HepG2 (cell line): ENCODE results near the gene UBXN2A. TPM values are rescaled to one million over a fixed set of nuclear protein-coding genes. Genes with fewer than 3 reads are reported as not detected.

Source experiments
- BCL3 ChIP-seq: sonication (generic); formaldehyde crosslinking; IDR thresholded peaks from 2 replicates; pipeline ENCODE4 v1.5.1; 2020; ENCODE audit warnings: mild to moderate bottlenecking, missing genetic modification reagents, moderate library complexity
- CENPBD1 ChIP-seq: sonication (generic); formaldehyde crosslinking; IDR thresholded peaks from 2 replicates; pipeline ENCODE4 v1.8.0; 2022; ENCODE audit warnings: missing genetic modification reagents, low read depth, mild to moderate bottlenecking, borderline replicate concordance
- KDM2A ChIP-seq: sonication (generic); formaldehyde crosslinking; IDR thresholded peaks from 2 replicates; pipeline ENCODE4 v1.4.0; 2020; ENCODE audit warnings: low read depth, missing genetic modification reagents, borderline replicate concordance
- MED1 ChIP-seq: sonication (generic); formaldehyde crosslinking; IDR thresholded peaks from 2 replicates; pipeline ENCODE4 v1.4.0; 2020; ENCODE audit warnings: missing genetic modification reagents
- MTERF4 ChIP-seq: sonication (generic); formaldehyde crosslinking; IDR thresholded peaks from 2 replicates; pipeline ENCODE4 v1.8.0; 2023; ENCODE audit warnings: mild to moderate bottlenecking, missing genetic modification reagents
- PAWR ChIP-seq: sonication (generic); formaldehyde crosslinking; IDR thresholded peaks from 2 replicates; pipeline ENCODE4 v1.4.0; 2020; ENCODE audit warnings: missing genetic modification reagents, mild to moderate bottlenecking, borderline replicate concordance
- RARG ChIP-seq: sonication (generic); formaldehyde crosslinking; IDR thresholded peaks from 2 replicates; pipeline ENCODE4 v1.4.0; 2020; ENCODE audit warnings: low read depth, mild to moderate bottlenecking, missing genetic modification reagents
- ZKSCAN5 ChIP-seq: sonication (generic); formaldehyde crosslinking; IDR thresholded peaks from 2 replicates; pipeline ENCODE4 v1.5.1; 2020; ENCODE audit warnings: mild to moderate bottlenecking, missing genetic modification reagents
- ZNF160 ChIP-seq: sonication (generic); formaldehyde crosslinking; IDR thresholded peaks from 2 replicates; pipeline ENCODE4 v1.8.0; 2022; ENCODE audit warnings: mild to moderate bottlenecking, inconsistent platforms, missing genetic modification reagents
- ZNF350 ChIP-seq: sonication (generic); formaldehyde crosslinking; IDR thresholded peaks from 2 replicates; pipeline ENCODE4 v1.4.0; 2020; ENCODE audit warnings: mild to moderate bottlenecking, low read depth, missing genetic modification reagents, borderline replicate concordance
- polyA plus RNA-seq, 8 experiments: library from polyadenylated mRNA; depleted of rRNA in 3 of 8; stranded (reverse) in 7 of 8; unstranded in 1 of 8; fragments of >200 nt; fragmentation: Illumina TruSeq in 4 of 8; extraction: Trizol in 4 of 8; gene quantifications; 2 replicates each; pipeline versions ENCODE4 v1.2.1 to v1.2.3, GENCODE V29; 2011 to 2016; ENCODE audit warnings: low read depth in 4 of 8, missing spikeins in 1 of 8, mixed read lengths in 1 of 8; ENCODE audit not compliant: insufficient read depth in 1 of 8
- total RNA-seq, 5 experiments: library from RNA; depleted of rRNA; stranded (reverse); fragments of >200 nt; fragmentation: Illumina TruSeq; extraction: Trizol; gene quantifications; 2 replicates each; pipeline ENCODE4 v1.2.3, GENCODE V29; 2016; ENCODE audit warnings: low read depth in 1 of 5
- TF ChIP-seq, protein P1 (sequence below), 2 experiments: fragments of 450-650 bp in 1 of 2; sonication (generic) in 1 of 2; formaldehyde crosslinking in 1 of 2; IDR thresholded peaks; 2 replicates each; pipeline versions ENCODE4 v1.6.1 to v1.8.0; 2016 to 2022; ENCODE audit warnings: antibody characterized with exemption in 1 of 2, mild to moderate bottlenecking in 1 of 2, missing genetic modification reagents in 1 of 2
- TF ChIP-seq, protein P2 (sequence below): sonication (generic); formaldehyde crosslinking; IDR thresholded peaks from 2 replicates; pipeline ENCODE4 v1.5.1; 2020; ENCODE audit warnings: missing genetic modification reagents, mild to moderate bottlenecking, borderline replicate concordance

The UBXN2A gene
- total and polyA plus RNA-seq, 2 of the 13 experiments (the other 11 are each of a cell fraction or from before 2014, with no cell fraction given), result 8.3 to 20.9 TPM

GRCh38 chr2:23940718-23941620 lies 706 bp downstream of the UBXN2A start (continued):
- TF ChIP-seq, protein P1, sequence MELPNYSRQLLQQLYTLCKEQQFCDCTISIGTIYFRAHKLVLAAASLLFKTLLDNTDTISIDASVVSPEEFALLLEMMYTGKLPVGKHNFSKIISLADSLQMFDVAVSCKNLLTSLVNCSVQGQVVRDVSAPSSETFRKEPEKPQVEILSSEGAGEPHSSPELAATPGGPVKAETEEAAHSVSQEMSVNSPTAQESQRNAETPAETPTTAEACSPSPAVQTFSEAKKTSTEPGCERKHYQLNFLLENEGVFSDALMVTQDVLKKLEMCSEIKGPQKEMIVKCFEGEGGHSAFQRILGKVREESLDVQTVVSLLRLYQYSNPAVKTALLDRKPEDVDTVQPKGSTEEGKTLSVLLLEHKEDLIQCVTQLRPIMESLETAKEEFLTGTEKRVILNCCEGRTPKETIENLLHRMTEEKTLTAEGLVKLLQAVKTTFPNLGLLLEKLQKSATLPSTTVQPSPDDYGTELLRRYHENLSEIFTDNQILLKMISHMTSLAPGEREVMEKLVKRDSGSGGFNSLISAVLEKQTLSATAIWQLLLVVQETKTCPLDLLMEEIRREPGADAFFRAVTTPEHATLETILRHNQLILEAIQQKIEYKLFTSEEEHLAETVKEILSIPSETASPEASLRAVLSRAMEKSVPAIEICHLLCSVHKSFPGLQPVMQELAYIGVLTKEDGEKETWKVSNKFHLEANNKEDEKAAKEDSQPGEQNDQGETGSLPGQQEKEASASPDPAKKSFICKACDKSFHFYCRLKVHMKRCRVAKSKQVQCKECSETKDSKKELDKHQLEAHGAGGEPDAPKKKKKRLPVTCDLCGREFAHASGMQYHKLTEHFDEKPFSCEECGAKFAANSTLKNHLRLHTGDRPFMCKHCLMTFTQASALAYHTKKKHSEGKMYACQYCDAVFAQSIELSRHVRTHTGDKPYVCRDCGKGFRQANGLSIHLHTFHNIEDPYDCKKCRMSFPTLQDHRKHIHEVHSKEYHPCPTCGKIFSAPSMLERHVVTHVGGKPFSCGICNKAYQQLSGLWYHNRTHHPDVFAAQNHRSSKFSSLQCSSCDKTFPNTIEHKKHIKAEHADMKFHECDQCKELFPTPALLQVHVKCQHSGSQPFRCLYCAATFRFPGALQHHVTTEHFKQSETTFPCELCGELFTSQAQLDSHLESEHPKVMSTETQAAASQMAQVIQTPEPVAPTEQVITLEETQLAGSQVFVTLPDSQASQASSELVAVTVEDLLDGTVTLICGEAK (IDR thresholded peaks at IDR 0.05), result peak; percentile 15; the same call in 1 of the 2 replicates
- TF ChIP-seq, protein P1 (CRISPR knock-in tag; IDR thresholded peaks at IDR 0.05), result peak; percentile 12; the same call in 1 of the 2 replicates
- TF ChIP-seq RARG (CRISPR knock-in tag) (no peak), ZNF160 (0 out of 2 replicates have a peak, but pooled peaks have one; percentile 5), PAWR (CRISPR knock-in tag) (no peak), ZNF350 (CRISPR knock-in tag) (no peak), MTERF4 (CRISPR knock-in tag) (no peak; the same call in 1 of the 2 replicates), BCL3 (CRISPR knock-in tag) (no peak), ZKSCAN5 (CRISPR knock-in tag) (no peak), MED1 (CRISPR knock-in tag) (peak; percentile 44; the same call in 1 of the 2 replicates), CENPBD1 (CRISPR knock-in tag) (0 out of 2 replicates have a peak, but pooled peaks have one; percentile 58), KDM2A (CRISPR knock-in tag) (peak; percentile 51; the same call in 1 of the 2 replicates)
- TF ChIP-seq, protein P2, sequence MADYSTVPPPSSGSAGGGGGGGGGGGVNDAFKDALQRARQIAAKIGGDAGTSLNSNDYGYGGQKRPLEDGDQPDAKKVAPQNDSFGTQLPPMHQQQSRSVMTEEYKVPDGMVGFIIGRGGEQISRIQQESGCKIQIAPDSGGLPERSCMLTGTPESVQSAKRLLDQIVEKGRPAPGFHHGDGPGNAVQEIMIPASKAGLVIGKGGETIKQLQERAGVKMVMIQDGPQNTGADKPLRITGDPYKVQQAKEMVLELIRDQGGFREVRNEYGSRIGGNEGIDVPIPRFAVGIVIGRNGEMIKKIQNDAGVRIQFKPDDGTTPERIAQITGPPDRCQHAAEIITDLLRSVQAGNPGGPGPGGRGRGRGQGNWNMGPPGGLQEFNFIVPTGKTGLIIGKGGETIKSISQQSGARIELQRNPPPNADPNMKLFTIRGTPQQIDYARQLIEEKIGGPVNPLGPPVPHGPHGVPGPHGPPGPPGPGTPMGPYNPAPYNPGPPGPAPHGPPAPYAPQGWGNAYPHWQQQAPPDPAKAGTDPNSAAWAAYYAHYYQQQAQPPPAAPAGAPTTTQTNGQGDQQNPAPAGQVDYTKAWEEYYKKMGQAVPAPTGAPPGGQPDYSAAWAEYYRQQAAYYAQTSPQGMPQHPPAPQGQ (CRISPR knock-in tag), result no peak
